ENCODE measurements around the gene TAS2R14.

GRCh38 chr12:10940389-10940788 is 1.3 kb upstream of the TAS2R14 start:
- TF ChIP-seq CTCF (IDR thresholded peaks at IDR 0.05) = no peak
- no peak for TF ChIP-seq POLR2A (IDR thresholded peaks at IDR 0.05)
- TF ChIP-seq EP300 (IDR thresholded peaks at IDR 0.05) = no peak
